ENCODE results near the gene RAD1.

The RAD1 gene

GRCh38 chr5:34865091-34865490 lies 50.2 kb downstream of the RAD1 start:
- no peaks in the 10 kb centered on the region for H3K27me3 Mint-ChIP-seq
- no peak overlapping the region for H3K27ac Mint-ChIP-seq
- DNase-seq (no peak), ATAC-seq (no peak)
- no peaks in the 10 kb centered on the region for H3K36me3 Mint-ChIP-seq (ENCODE audit: low read depth)
- no peaks in the 10 kb centered on the region for H3K9me3 Mint-ChIP-seq
- H3K4me1 Mint-ChIP-seq = no peaks in the 10 kb centered on the region
- no peak overlapping the region for H3K4me3 Mint-ChIP-seq

GRCh38 chr5:34863946-34864345 lies 51.4 kb downstream of the RAD1 start:
- Mint-ChIP-seq H3K27ac (no peak overlapping the region), H3K9me3 (no peaks in the 10 kb centered on the region), H3K4me1 (no peaks in the 10 kb centered on the region), H3K27me3 (no peaks in the 10 kb centered on the region), H3K4me3 (no peak overlapping the region), H3K36me3 (ENCODE audit: low read depth) (no peaks in the 10 kb centered on the region)
- no peak for DNase-seq
- no peak for ATAC-seq

- Mint-ChIP-seq H3K4me1 (no peaks in the 10 kb centered on the region), H3K27me3 (no peaks in the 10 kb centered on the region), H3K27ac (no peak overlapping the region), H3K9me3 (no peaks in the 10 kb centered on the region), H3K4me3 (no peak overlapping the region), H3K36me3 (ENCODE audit: low read depth) (no peaks in the 10 kb centered on the region)
- ATAC-seq (no peak), DNase-seq (no peak)
Measured at GRCh38 chr5:34859253-34859652, 56.1 kb downstream of the RAD1 start.

- Mint-ChIP-seq H3K4me3 (no peak overlapping the region), H3K27me3 (no peaks in the 10 kb centered on the region), H3K9me3 (no peaks in the 10 kb centered on the region), H3K27ac (no peak overlapping the region), H3K4me1 (no peaks in the 10 kb centered on the region), H3K36me3 (ENCODE audit: low read depth) (no peaks in the 10 kb centered on the region)
- DNase-seq (no peak), ATAC-seq (no peak)
Measured at GRCh38 chr5:34858790-34859189, 56.5 kb downstream of the RAD1 start.

GRCh38 chr5:34857894-34858293 lies 57.4 kb downstream of the RAD1 start:
- ATAC-seq (no peak), DNase-seq (no peak)
- no peak overlapping the region for H3K4me3 Mint-ChIP-seq
- no peaks in the 10 kb centered on the region for H3K36me3 Mint-ChIP-seq (ENCODE audit: low read depth)
- H3K27ac Mint-ChIP-seq = no peak overlapping the region
- no peaks in the 10 kb centered on the region for H3K4me1 Mint-ChIP-seq
- no peaks in the 10 kb centered on the region for H3K27me3 Mint-ChIP-seq
- no peaks in the 10 kb centered on the region for H3K9me3 Mint-ChIP-seq

- H3K9me3 Mint-ChIP-seq = no peaks in the 10 kb centered on the region
- no peaks in the 10 kb centered on the region for H3K4me1 Mint-ChIP-seq
- no peaks in the 10 kb centered on the region for H3K27me3 Mint-ChIP-seq
- no peak for ATAC-seq
- H3K36me3 Mint-ChIP-seq (ENCODE audit: low read depth) = no peaks in the 10 kb centered on the region
- no peak overlapping the region for H3K4me3 Mint-ChIP-seq
- H3K27ac Mint-ChIP-seq = no peak overlapping the region
- no peak for DNase-seq
Measured at GRCh38 chr5:34857161-34857560, 58.1 kb downstream of the RAD1 start.
